Vagina (tissue), 2 donors: ENCODE results near the gene PTPRN2. TPM values are rescaled to one million over a fixed set of nuclear protein-coding genes. Genes with fewer than 3 reads are reported as not detected.

Experiments
- DNase-seq, 2 donors: peaks; one replicate each; pipeline ENCODE4 v3.0.0-alpha.2; 2017; ENCODE audit errors: extremely low spot score in 2 of 2
- H3K27ac ChIP-seq: fragments of 200-600 bp; sonication (generic); one replicate; pipeline ENCODE4 v1.5.1; 2019
- H3K27me3 ChIP-seq: fragments of 200-600 bp; sonication (generic); one replicate; pipeline ENCODE4 v1.5.1; 2019
- H3K36me3 ChIP-seq, 2 donors: fragments of 200-600 bp; sonication (generic); one replicate each; pipeline ENCODE4 v1.5.1; 2017 to 2019
- H3K4me1 ChIP-seq: fragments of 200-600 bp; sonication (generic); one replicate; pipeline ENCODE4 v1.5.1; 2019
- H3K4me3 ChIP-seq, 2 donors: fragments of 200-600 bp; sonication (generic); 1 replicate in 1 of 2; 2 replicates in 1 of 2; pipeline ENCODE4 v1.5.1; 2016 to 2019
- H3K9me3 ChIP-seq: fragments of 200-600 bp; sonication (generic); one replicate; pipeline ENCODE4 v1.5.1; 2019
- POLR2A ChIP-seq, 2 donors: fragments of 450-650 bp; IDR thresholded peaks; one replicate each; pipeline ENCODE4 v1.6.1; 2017; ENCODE audit warnings: antibody characterized with exemption in 2 of 2, mild to moderate bottlenecking in 2 of 2, moderate library complexity in 2 of 2
- POLR2AphosphoS5 ChIP-seq, 2 donors: sonication (generic); formaldehyde crosslinking; IDR thresholded peaks; one replicate each; pipeline ENCODE4 v1.9.0; 2017; ENCODE audit warnings: antibody characterized with exemption in 2 of 2, mild to moderate bottlenecking in 2 of 2, low read depth in 1 of 2; ENCODE audit not compliant: insufficient read depth in 1 of 2
- intact Hi-C: fragments of 100-400 bp; cut with DNase I; formaldehyde crosslinking; loops from one replicate; pipeline ENCODE4 v1.15.1; 2023
- total RNA-seq: library from RNA; depleted of rRNA; stranded (reverse); fragments of >200 nt; gene quantifications from one replicate; pipeline ENCODE4 v1.2.3, GENCODE V29; 2016
- TF ChIP-seq, protein P1 (sequence below), 3 experiments: fragments of 450-650 bp in 2 of 3; fragments of 200-600 bp in 1 of 3; sonication (generic) in 1 of 3; IDR thresholded peaks; one replicate each; pipeline ENCODE4 v1.5.1; 2017 to 2019; ENCODE audit warnings: antibody characterized with exemption in 3 of 3, mild to moderate bottlenecking in 2 of 3, moderate library complexity in 2 of 3

The PTPRN2 gene
- total RNA-seq, 1 donor from 2014 or later = 7.4 TPM

DNA sequence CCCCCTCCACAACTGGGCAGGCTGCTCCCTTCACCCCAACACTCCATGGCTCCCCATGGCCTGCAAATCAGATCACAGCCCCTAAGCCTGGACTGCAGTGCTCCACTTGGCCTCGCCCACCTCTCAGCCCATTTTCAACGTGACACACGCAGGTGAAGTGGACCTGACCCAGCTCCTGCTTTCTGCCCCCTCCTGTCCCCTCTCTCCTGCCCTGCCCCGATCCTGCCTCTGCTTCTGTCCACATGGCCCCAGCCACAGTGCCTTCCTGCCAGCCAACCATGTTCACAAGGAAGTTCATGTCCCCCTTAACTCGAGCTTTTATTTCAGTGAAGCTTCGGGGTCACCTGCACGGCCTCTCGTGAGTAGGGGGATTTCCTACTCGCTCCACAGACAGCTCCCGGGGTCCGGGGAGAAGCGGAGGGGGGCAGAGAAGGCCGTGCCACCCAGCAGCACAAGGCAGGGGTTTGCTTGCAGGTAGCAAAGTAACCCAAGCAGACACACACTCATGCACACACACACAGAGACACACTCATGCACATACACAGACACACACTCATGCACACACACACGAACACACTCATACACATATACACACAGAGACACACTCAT lies 713.3 kb downstream of the PTPRN2 start:
- no peak overlapping the region for H3K27ac ChIP-seq
- no peaks in the 10 kb centered on the region for H3K27me3 ChIP-seq
- no peaks in the 10 kb centered on the region for H3K4me1 ChIP-seq
- no peaks in the 10 kb centered on the region for H3K36me3 ChIP-seq
- no peak overlapping the region for H3K4me3 ChIP-seq
- no peaks in the 10 kb centered on the region for H3K9me3 ChIP-seq
- no peak for TF ChIP-seq POLR2AphosphoS5 (IDR thresholded peaks at IDR 0.05; ENCODE audit: insufficient read depth in 1 of 2, low read depth in 1 of 2)
- TF ChIP-seq, protein P1, sequence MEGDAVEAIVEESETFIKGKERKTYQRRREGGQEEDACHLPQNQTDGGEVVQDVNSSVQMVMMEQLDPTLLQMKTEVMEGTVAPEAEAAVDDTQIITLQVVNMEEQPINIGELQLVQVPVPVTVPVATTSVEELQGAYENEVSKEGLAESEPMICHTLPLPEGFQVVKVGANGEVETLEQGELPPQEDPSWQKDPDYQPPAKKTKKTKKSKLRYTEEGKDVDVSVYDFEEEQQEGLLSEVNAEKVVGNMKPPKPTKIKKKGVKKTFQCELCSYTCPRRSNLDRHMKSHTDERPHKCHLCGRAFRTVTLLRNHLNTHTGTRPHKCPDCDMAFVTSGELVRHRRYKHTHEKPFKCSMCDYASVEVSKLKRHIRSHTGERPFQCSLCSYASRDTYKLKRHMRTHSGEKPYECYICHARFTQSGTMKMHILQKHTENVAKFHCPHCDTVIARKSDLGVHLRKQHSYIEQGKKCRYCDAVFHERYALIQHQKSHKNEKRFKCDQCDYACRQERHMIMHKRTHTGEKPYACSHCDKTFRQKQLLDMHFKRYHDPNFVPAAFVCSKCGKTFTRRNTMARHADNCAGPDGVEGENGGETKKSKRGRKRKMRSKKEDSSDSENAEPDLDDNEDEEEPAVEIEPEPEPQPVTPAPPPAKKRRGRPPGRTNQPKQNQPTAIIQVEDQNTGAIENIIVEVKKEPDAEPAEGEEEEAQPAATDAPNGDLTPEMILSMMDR (IDR thresholded peaks at IDR 0.05) = no peak
- no peak for TF ChIP-seq POLR2A (IDR thresholded peaks at IDR 0.05)
- DNase-seq = no peak
- intact Hi-C loops = no loop called here

DNA sequence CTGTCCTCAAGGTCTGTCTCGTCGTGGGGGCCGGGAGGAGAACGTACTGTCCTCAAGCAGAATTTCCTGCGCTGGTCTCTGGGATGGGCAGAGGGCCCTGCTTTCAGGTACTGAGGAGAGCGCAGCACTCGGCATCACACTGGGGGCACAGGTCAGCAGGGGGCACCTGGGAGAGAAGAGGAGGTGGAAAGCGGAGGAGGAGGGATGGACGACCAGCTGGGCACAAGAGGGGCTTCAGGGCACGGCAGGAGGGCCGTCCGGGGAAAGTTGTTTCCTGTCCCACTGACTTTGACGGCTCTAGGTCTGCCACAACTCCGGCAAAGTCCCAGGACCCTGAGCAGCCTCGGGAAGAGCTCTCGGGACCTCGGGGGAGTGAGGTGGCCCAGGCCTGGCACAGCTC lies 714.0 kb downstream of the PTPRN2 start:
- Histone ChIP-seq H3K9me3 (no peaks in the 10 kb centered on the region), H3K27ac (no peak overlapping the region), H3K36me3 (no peaks in the 10 kb centered on the region), H3K27me3 (no peaks in the 10 kb centered on the region), H3K4me3 (no peak overlapping the region), H3K4me1 (no peaks in the 10 kb centered on the region)
- intact Hi-C loops = no loop called here
- TF ChIP-seq, protein P1 (IDR thresholded peaks at IDR 0.05) = no peak
- no peak for TF ChIP-seq POLR2AphosphoS5 (IDR thresholded peaks at IDR 0.05; ENCODE audit: insufficient read depth in 1 of 2, low read depth in 1 of 2)
- no peak for TF ChIP-seq POLR2A (IDR thresholded peaks at IDR 0.05)
- DNase-seq = no peak

DNA sequence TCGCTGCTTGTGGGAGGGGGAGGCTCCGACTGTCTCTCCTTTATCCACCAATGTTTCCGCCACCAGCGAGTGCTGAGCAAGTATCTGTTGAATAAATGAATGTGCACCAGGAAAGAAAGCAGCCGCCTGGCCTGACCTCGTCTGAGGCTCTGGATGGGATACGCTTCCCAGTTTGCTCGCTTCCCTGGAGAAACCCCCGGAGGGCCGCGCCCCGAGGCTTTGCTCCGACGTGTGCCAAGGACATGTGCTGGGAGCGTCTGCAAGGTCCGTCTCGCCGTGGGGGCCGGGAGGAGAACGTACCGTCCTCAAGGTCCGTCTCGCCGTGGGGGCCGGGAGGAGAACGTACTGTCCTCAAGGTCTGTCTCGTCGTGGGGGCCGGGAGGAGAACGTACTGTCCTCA lies 714.4 kb downstream of the PTPRN2 start:
- H3K4me3 ChIP-seq = no peak overlapping the region
- no peaks in the 10 kb centered on the region for H3K27me3 ChIP-seq
- H3K27ac ChIP-seq = no peak overlapping the region
- no peak for DNase-seq
- no peaks in the 10 kb centered on the region for H3K9me3 ChIP-seq
- no peaks in the 10 kb centered on the region for H3K4me1 ChIP-seq
- intact Hi-C loops = no loop called here
- TF ChIP-seq, protein P1 (IDR thresholded peaks at IDR 0.05) = no peak
- TF ChIP-seq POLR2A (IDR thresholded peaks at IDR 0.05) (no peak), POLR2AphosphoS5 (IDR thresholded peaks at IDR 0.05; ENCODE audit: insufficient read depth in 1 of 2, low read depth in 1 of 2) (no peak)
- no peaks in the 10 kb centered on the region for H3K36me3 ChIP-seq

DNA sequence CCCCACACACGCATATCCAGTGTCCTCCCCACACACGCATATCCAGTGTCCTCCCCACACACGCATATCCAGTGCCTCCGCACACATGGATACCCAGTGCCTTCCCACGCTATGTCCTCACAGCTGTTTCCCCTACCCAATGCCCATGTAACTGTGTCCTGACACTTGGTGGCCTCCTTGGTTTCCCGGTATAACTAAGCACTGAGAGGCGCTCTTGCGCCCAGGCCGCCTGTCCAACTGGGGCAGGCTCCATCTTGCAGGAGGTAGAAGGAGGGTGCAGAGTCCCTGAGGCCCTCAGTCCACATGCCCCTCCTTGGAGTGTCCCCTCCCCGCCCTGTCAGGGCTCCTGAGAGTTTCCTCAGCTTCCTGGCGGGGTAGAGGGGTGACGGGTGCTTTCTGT lies 715.2 kb downstream of the PTPRN2 start:
- Histone ChIP-seq H3K9me3 (no peaks in the 10 kb centered on the region), H3K36me3 (no peaks in the 10 kb centered on the region), H3K27ac (no peak overlapping the region), H3K27me3 (no peaks in the 10 kb centered on the region), H3K4me1 (no peaks in the 10 kb centered on the region), H3K4me3 (no peak overlapping the region)
- intact Hi-C loops = no loop called here
- TF ChIP-seq POLR2A (IDR thresholded peaks at IDR 0.05) = no peak
- no peak for TF ChIP-seq POLR2AphosphoS5 (IDR thresholded peaks at IDR 0.05; ENCODE audit: insufficient read depth in 1 of 2, low read depth in 1 of 2)
- DNase-seq = no peak

DNA sequence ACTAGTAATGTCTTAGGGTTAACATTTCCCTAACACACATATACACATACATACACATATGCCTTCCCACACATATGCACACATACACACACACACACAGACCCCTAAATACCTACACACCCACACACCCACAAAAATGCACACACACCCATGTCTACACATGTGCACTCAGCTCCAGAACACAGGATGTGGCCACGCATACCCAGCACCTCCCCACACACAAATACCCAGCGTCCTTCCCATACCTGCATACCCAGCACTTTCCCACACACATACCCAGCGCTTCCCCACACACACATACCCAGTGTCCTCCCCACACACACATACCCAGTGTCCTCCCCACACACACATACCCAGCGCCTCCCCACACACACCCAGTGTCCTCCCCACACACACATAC lies 715.9 kb downstream of the PTPRN2 start:
- Histone ChIP-seq H3K4me1 (no peaks in the 10 kb centered on the region), H3K27ac (no peak overlapping the region), H3K27me3 (no peaks in the 10 kb centered on the region)

More for the DNA sequence above, 715.9 kb downstream of the PTPRN2 start:
- intact Hi-C loops = no loop called here
- Histone ChIP-seq H3K4me3 (no peak overlapping the region), H3K9me3 (no peaks in the 10 kb centered on the region), H3K36me3 (no peaks in the 10 kb centered on the region)
- TF ChIP-seq, protein P1 (IDR thresholded peaks at IDR 0.05) = no peak
- no peak for DNase-seq
